HG03175 (cell line): ENCODE measurements around the gene OSBPL10.

Experiments used
- ATAC-seq: cut with Tn5 transposase; IDR thresholded peaks from one replicate; pipeline ENCODE4 v1.9.1; 2021; ENCODE audit warnings: mild to moderate bottlenecking, moderate library complexity; ENCODE audit not compliant: unreplicated experiment

Gene OSBPL10

GRCh38 chr3:31687020-31687802 lies 293.9 kb downstream of the OSBPL10 start:
- ATAC-seq = no peak

GRCh38 chr3:31680072-31680870 lies 300.8 kb downstream of the OSBPL10 start:
- no peak for ATAC-seq

GRCh38 chr3:31676556-31676955 lies 304.5 kb downstream of the OSBPL10 start:
- ATAC-seq = no peak

- no peak for ATAC-seq
These were observed 307.1 kb downstream of the OSBPL10 start for GRCh38 chr3:31673950-31674349.

- no peak for ATAC-seq
These were observed 309.1 kb downstream of the OSBPL10 start for GRCh38 chr3:31671976-31672375.

- ATAC-seq = no peak
These were observed 309.6 kb downstream of the OSBPL10 start for GRCh38 chr3:31671451-31671850.

- ATAC-seq = no peak
These were observed 310.3 kb downstream of the OSBPL10 start for GRCh38 chr3:31670722-31671121.

GRCh38 chr3:31670136-31670535 lies 310.9 kb downstream of the OSBPL10 start:
- no peak for ATAC-seq

- no peak for ATAC-seq
These were observed 312.8 kb downstream of the OSBPL10 start for GRCh38 chr3:31668242-31668641.

GRCh38 chr3:31667582-31667981 lies 313.5 kb downstream of the OSBPL10 start:
- no peak for ATAC-seq

- ATAC-seq = no peak
These were observed 317.0 kb downstream of the OSBPL10 start for GRCh38 chr3:31664031-31664430.

GRCh38 chr3:31661993-31662670 lies 318.9 kb downstream of the OSBPL10 start:
- ATAC-seq = no peak

GRCh38 chr3:31661286-31661685 lies 319.8 kb downstream of the OSBPL10 start:
- ATAC-seq = no peak

- no peak for ATAC-seq
These were observed 321.8 kb downstream of the OSBPL10 start for GRCh38 chr3:31659246-31659645.

- ATAC-seq = no peak
These were observed 326.1 kb downstream of the OSBPL10 start for GRCh38 chr3:31654998-31655397.

GRCh38 chr3:31653464-31653863 lies 327.6 kb downstream of the OSBPL10 start:
- no peak for ATAC-seq

GRCh38 chr3:31652296-31652695 lies 328.8 kb downstream of the OSBPL10 start:
- ATAC-seq = no peak

GRCh38 chr3:31648286-31648968 lies 332.6 kb downstream of the OSBPL10 start:
- no peak for ATAC-seq

GRCh38 chr3:31645256-31645655 lies 335.8 kb downstream of the OSBPL10 start:
- ATAC-seq = no peak

GRCh38 chr3:31639828-31640227 lies 341.2 kb downstream of the OSBPL10 start:
- ATAC-seq = no peak
